Stimulated activated CD4-positive, alpha-beta T cell treated with anti-CD3 and anti-CD28 coated beads, TNF-alpha, amount 100 ng/mL, for 48 hours (primary cell): ENCODE results near the gene SH3RF3.

ENCODE experiments used
- DNase-seq, 3 donors: peaks; one replicate each; pipeline ENCODE4 v3.0.0-alpha.2; 2020; ENCODE audit warnings: low read depth in 3 of 3

The SH3RF3 gene

DNA sequence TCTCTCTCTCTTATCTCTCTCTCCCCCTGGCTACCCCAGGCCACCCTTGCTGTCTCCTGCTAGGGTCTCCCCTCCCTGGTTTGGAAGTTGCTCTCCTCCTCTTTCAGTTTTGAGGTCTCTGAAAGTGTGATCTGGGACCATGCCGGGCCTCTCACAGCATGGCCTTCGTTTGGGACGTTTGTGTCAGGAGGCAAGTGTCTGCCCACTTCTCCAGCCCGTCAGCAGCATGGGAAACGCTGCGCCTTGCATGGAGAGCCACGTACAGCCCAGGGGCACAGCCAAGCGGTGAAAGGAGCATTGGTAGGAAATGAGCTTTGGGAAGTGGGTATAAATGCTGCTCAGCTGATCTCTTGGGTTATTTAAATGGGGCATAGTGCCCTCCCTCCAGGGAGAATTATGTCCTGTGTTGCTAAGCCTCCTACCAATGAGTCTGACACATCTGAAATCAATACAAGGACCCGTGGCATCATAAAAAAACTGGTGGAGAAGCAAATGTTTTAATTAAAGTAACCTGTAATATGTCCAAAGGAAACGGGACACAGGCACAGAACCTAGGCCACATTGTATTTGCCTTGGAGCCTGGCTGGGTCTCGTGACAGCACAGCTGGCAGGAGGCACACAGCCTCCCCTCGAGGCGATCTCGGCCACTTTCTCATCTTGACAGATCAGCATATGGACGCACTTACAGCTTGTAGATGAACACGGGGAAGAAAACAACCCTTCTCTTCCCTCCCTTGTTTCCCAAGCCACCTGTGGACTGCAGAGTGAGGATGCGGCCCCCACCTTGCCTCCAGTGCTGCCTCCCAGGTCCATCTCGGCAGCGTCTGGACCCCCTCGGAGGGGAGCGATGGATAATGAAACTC lies 72.7 kb downstream of the SH3RF3 start:
- no peak for DNase-seq

DNA sequence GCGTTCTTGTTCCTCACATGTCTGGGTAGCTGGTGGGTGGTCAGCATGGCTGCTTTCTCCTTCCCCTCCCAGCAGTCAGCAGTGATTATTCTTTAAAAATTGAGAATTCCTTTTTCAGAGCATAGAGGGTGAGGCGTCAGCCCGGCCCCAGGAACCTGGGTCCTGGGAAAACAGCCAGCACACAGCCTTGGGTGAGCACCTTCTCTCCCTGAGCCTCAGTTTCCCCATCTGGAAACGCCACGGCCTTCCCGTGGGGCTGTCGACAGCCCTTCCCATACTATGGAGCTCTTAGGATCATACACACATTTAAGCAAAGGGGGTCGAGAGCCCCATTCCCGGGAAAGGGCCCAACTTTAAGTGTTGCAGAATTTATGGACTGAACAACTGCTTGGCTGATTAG lies 73.5 kb downstream of the SH3RF3 start:
- DNase-seq, result no peak

DNA sequence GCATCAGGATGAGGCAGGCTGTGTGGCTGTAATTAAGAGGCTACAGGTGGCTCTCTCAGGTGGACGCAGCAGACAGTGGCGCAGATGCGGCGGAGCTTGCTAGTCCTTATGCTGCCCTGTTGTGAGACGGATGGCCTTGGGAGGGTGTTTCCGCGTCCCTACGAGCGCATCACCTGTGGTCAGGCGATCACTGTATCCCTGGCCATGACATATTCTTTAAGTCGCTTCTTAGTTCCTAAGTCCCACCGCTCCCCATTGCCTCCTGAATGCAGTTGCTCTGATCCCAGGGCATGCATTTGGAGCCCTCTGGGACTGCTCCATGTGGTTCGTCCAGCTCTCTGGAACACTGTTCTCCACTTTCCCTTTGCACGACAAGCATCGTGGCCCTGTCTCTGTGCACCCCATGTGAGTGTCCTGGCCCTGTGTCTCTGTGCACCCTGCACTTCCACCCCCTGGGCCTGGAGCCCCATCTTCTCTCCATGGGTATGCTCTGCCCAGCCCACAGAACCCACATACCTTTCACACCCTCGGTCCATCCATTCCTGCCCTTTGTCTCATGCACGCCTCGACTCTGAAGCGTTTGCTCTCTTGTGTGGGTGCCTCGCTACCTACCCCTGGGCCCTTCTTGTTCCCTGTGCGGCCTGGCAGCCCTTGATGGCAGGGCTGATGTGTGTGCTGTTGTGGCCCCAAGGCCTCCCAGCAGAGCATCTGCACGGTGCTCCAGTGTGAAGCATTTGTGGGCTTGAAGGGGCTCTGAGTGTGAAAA lies 74.4 kb downstream of the SH3RF3 start:
- DNase-seq, result no peak

DNA sequence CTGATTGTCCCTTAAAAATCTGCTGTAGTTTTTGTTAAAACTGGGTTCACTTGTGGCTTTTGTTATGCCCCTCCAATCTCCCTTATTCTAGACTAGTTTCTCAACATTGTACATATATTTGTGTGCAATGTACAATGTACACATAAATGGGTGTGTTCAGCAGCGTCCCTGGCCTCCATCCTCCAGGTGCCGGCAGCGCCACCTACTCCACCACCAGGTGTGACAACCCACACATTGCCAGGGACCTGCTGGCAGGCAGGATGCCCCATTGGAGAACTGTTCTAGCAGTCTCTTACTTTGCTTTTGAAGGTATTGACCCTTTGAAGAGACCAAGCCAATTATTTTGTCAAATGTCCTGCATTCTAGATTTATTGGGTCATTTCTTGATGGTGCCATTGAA lies 75.4 kb downstream of the SH3RF3 start:
- no peak for DNase-seq

DNA sequence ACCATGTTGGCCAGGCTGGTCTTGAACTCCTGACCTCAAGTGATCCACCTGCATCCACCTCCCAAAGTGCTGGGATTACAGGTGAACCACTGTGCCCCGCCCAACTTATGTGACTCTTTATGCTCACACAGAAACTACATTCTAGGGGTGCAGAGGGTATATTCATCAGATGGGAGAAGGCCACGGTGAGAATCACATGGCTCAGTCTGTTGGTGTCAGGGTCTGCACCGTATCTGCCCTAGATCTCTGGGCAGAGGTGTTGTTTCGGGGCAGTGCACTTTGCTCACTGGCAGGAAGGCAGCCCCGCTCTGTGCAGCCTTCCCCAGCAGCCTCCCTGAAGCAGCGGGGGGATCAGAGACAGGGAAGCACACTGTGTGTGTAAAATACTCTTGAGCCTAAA lies 76.4 kb downstream of the SH3RF3 start:
- DNase-seq, result no peak

DNA sequence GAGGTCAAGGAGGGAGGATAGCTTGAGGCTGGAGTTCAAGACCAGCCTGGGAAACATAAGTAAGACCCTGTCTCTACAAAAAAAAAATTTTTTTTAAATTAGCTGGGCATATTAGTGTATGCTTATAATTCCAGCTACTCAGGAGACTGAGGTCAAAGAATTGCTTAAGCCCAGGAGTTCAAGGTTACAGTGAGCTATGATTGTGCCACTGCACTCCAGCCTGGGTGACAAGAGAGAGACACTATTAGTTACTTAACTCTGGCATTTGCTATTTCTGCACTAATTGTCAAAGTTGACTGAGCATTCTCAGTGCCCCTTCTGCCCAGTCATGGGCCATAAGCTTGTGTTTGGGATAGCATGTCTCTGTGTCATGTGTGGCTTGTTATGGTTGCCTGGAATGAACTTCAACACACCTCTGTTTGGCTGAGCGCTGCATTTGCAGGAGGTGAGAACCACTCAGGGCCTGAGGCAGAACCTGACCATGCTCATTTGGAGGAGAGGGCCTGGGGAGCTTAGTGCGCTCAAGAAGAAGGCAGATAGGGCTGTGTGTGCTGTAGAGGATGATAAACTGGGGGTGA lies 77.7 kb downstream of the SH3RF3 start:
- no peak for DNase-seq

DNA sequence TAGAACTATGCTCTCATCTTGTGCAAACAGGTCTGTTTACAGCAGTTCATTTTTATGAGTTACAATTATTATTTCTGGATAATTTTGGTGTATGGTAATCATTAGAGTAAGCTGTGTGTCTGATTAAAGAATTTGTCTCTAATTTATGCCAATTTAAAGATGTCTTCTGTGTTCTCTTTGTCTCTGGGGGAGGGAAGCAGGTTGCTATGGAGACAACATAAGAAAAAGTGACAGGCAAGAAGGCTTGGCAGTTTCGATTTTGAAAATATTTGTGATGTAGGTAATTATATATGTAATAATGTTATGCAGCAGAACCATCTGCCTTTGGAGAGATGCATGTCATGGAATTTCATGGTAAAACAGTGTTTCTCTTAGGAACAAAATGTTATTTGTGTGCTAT lies 78.2 kb downstream of the SH3RF3 start:
- DNase-seq, result no peak

DNA sequence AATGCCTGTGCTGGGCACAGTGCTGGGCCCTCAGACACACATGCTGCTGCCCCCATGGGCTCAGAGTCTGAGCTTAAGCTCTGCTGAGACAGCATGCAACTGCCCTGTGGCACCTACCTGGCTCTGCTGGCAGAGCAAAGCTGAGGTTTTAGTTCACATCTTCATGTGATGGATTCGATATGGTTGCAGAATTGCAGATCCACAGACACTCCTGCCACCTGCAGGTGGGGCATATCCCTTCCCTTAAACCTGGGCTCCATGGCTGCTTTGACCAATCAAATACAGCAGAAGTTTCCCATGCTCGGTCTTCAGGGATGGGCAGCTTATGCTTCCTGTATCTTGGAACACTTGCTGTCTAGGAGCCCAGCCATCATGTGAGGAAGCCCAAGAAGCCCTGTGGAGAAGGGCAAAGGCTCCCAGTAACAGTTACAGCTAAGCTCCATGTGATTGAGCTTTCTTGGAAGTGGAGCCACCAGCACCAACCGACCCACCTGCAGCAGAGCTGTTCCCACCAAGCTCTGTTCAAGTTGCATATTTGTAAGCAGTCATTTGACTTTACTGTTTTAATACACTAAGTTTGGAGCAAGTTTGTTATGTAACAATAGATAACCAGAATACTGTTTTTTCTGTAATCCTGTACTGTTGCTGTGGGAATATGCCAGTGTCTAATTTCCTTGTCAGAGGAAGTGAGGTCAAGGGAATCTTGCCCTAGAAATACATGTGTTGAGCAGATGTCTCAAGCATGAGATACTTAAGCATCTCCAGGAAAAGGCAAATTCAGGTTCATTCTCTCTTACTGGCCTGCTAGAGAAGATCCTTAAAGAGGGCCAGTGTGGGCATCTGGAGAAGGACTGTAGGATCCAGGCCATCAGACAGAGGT lies 79.3 kb downstream of the SH3RF3 start:
- no peak for DNase-seq

DNA sequence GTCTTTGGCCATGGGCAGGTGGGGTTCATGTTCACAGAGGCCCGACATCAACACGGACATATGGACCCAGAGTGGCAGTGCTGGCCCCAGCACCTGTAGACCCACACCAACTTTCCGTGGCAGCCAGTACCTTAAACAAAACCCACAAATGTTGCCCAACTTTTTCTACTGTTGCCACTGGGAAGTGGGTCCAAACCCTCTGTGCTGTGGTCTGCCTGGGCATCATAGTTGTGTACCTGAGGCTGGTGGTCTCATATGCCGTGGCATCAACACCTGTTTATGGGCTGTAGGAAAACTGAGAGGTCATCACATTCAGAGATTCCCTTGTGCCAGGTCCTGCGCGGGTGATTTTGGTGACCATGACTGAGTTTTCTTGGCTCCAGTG lies 79.9 kb downstream of the SH3RF3 start:
- DNase-seq, result no peak

DNA sequence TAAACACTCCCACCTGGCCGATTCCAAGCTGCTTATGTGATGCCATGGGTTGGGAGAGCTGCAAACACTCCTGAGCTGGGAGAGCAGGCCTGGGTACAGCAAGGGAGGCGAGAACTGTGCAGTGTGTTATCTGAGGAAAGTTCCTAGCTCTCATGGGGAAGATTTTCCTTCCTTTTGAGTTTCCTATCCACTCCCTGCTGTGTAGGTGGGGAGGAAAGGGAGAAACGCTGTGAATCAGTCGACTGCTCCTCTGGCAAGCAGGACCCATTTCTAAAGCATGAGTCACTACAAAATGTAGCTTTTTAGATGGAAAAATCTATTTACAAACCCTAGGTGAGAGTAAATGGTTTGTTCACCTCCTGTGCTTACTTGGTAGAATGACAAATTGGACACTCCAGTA lies 80.4 kb downstream of the SH3RF3 start:
- no peak for DNase-seq

DNA sequence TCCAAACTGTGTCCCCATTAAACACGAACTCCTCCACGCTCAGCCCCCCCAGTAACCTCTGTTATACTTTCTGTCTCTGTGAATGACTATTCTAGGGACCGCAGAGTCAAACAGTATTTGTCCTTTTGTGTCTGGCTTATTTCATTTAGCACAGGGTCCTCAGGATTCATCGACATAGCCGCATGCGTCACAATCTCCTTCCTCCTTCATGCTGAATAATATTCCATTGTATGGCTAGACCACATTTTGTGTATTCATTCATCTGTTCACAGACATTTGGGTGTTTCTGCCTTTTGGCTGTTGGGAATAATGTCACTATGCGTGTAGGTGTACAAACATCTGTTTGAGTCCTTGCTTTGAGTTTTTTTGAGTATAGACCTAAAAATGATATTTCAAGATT lies 80.9 kb downstream of the SH3RF3 start:
- DNase-seq, result no peak

DNA sequence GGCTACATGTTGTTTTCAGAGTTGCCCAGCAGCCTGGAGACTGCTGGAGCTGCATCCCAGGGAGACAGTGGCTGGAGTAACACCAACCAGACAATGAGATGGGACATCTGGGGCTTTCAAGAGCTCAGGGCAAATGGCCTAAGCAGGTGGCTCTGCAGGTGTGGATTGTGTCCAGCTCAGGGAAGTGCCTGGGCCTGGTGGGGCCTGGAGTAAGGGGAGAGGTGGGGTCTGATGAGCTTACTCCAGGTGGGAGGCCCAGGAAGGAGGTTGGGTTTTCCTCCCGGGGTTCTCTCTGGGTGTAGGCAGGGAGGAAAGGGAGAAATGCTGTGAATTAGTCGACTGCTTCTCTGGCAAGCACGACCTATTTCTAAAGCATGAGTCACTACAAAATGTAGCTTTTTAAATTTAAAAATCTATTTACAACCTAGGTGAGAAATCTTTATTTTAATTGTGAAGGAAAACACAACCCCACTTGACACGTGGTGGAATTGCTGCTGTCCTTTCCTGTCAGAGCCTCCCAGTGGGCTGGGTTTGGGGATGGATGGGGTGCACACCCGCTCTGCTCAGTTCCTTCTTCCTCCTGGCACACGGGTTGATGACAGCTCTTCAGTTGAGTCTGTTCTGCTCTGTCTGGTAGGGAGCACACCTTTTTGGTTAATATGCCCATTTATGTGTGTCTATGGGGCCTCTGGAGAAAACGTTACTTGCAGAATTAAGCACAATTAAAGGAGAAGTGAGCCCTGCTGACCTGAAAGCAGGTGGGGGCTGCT lies 81.6 kb downstream of the SH3RF3 start:
- DNase-seq, result no peak

DNA sequence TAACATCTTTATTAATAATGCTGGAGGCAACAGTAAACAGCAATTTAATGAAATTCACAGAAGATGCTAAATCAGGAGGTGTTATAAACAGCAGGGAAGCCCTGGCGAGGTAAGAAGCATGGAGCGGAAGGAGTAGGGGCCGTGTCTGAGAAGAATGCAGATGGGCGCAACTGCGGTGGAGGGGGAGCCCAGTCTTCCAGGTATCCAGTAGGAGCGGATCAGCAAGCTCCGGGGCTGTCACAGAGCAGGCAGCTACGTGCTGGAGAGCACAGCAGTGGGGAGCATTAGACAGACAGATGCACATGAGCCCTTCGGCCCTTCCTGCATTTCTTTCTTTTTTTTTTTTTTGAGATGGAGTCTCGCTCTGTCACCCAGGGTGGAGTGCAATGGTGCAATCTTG lies 82.3 kb downstream of the SH3RF3 start:
- no peak for DNase-seq

DNA sequence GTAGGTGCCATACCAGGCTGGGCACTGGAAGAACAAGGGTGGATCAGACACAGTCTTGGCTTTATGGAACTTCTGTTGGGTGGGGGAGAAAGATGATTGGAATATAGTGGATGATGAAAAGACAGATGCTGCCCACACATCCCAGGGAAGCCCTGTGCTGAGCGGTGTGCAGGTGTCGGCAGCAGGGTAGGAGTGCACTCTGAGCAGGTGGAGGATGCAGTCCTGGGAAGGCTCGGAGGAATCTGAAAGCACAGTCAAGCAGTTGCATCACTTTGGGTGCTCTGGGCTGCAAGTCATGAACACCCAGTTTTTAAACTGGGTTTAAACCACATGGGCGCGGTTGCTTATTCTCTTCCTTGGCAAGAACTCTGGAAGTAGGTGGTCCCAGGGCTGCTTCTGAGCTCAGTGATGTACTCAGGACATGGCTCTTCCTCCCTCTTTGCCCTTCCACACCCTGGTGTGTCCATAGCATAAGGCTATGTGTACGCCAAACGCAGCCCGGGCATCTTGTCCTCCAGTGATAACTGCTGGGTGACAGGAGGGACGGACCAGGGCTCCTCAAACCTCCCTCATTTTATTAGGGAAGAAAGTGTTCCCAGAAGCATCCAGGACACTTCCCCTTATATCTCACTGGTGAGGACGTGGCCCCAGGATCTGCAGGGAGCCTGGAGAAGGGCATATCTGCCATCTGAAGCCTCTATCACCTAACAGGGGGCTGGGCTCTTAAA lies 84.0 kb downstream of the SH3RF3 start:
- DNase-seq, result no peak

DNA sequence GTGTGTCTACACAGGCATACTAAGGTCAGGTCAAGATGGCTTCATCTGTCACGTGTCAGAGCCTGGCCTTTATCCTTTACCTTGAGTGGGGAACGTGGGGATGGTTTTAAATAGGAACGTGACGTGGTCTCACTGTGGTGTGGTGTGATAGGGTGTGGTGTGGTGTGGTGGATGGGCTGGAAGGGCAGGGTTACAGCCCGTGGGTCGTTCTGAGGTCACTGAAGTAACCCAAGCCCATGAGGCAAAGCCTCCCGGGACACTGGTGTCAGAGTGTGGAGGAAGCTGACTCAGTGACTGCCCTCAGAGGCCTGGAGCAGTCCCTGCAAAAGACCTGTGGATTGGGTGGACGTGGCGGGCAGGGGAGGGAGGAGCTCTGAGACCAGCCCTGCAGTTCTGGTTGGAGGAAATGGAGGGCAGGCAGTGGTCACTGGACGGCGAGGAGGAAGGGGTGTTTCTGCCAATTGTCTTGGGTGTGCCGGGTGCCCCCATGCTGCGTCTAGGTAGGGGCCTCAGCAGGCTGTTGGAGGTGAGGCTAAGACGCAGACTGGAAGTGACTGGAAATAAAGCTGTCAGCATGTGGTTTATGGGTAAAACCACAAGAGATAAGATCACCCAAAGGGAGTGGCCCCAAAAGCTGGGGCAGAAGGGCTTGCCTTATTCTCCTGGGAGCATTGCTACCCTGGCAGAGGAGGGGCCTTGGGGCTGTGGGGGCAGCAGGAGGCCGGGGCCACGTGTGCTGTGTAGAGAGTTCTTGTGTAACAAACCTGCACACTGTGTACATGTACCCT lies 84.8 kb downstream of the SH3RF3 start:
- DNase-seq, result peak; percentile 24 to 51 (median 41)

DNA sequence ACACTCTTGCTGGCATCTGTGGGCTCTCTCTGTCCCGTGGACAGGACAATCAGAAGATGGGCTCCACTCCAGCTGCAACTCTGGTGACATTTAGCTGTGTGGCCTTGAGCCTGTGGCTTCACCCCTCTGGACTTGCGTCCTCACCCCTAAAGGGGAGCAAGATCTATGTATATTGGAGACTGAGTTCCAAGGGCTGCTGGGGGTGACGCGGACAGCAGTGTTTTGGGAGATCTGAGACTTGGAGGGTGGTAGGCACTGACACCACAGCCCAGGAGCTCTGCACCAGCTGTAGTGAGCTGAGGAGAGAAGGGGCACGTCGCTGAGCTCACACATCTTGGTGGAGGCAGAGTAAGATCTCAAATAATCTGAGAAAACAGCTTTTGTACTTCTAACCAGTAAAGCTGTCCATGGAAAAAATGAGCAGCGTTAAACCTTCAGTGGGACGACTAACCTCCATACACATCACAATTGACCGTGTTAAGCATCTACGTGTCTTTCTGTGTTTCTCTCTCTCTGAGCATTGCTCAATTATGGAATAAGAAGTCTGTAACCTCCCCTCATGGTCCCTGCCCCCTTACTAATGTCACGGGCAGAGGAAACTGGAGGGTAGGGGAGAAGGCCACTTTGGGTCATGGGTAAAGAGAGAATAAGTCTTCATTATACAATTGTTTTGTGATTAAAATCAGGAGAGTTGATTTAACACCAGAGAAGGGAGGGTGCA lies 85.8 kb downstream of the SH3RF3 start:
- no peak for DNase-seq

DNA sequence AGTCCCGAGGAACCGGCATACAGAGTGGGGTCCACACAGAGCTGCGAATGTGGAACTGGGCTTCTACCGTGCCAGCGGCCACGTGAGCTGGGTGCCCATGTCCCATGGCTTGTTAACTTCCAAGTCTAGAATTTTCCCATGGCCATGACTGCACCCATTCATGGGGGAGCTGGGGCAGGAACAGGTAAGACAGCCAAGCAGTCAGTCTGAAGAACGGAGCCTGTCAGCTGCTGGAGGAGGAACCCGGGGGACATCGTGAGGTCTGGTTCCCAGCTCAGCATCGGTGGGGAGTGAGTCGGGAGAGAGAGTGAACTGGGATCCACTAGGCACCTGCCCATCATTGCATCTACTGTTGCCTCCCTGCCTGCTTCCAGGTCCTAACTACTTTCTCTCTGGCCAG lies 86.9 kb downstream of the SH3RF3 start:
- DNase-seq, result no peak

DNA sequence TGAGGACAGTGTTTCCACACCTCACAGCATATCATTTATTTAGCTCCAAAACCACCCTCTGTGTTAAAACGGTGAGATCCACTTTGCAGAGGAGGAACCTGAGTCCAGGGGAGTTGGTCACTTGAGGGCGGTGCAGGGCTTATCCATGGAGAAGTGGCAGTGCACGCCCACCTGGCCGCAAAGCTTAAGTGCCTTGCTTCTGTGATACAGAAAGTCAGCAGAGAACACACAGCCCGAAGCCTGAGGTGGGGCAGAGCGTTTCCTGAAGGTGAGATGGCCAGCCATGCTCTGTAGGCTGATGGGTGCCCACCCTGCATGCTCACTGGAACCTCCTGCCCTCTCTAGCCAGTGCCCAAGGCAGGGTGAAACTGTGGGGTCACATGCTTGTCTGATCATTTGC lies 87.3 kb downstream of the SH3RF3 start:
- DNase-seq, result no peak
